K562 (cell line): ENCODE measurements around the gene BTN3A1. TPM values are rescaled to one million over a fixed set of nuclear protein-coding genes. Genes with fewer than 3 reads are reported as not detected.
"Not testable (repeated sequence)": the region's sequence is repeated elsewhere in the genome, so short reads cannot be mapped to it uniquely, and the experiment has no call there.

Source experiments
- ATAC-seq: fragments of 200-7000 bp; cut with Tn5 transposase; 3 replicates; pipeline ENCODE4 v1.9.1; 2020; ENCODE audit warnings: moderate library complexity
- BruUV-seq: library from RNA; stranded (reverse); fragments of 400-500 nt; replicated peaks from 2 replicates; lab custom pipeline; 2021; lab: Mats Ljungman, UMichigan
- CTCF ChIA-PET: fragments of 300-600 bp; formaldehyde crosslinking; extraction: SDS; loops from one replicate; lab custom pipeline; 2021; ENCODE audit warnings: low intra/inter-chr PET ratio; lab: Yijun Ruan, JAX
- POLR2A ChIA-PET: fragments of 300-600, 350-650 bp; sonication (Branson Sonifier 250); formaldehyde crosslinking; extraction: SDS; loops from one replicate; lab custom pipeline; 2021; ENCODE audit warnings: antibody characterized with exemption, inconsistent platforms; lab: Yijun Ruan, JAX
- DNase-seq, 4 experiments: peaks; one replicate each; pipeline versions ENCODE4 v3.0.0 to v3.0.0-alpha.2; 2011 to 2018; ENCODE audit warnings: low spot score in 3 of 4, mixed read lengths in 3 of 4; ENCODE audit errors: extremely low read depth in 1 of 4
- FAIRE-seq: peaks from 2 replicates; lab custom pipeline; 2011; peaks lifted over from hg19 to GRCh38; lab: Jason Lieb, UNC
- H2AFZ ChIP-seq: 2 replicates; pipeline ENCODE4 v1.6.0; 2011; ENCODE audit warnings: low read depth, low read length, control low read depth, inconsistent platforms
- H3K27ac ChIP-seq: fragments of 200-600 bp; 3 replicates; pipeline ENCODE4 v1.8.0; 2011; ENCODE audit warnings: low read depth, mild to moderate bottlenecking, control low read depth, inconsistent platforms, low read length, moderate library complexity, mixed read lengths; ENCODE audit errors: extremely low read depth
- H3K27me3 ChIP-seq, 2 experiments: fragments of 300-600 bp in 1 of 2; 2 replicates in 1 of 2; 3 replicates in 1 of 2; pipeline versions ENCODE4 v1.6.0 to v1.8.0; 2011; ENCODE audit warnings: inconsistent platforms in 2 of 2, low read length in 2 of 2, mild to moderate bottlenecking in 1 of 2, mixed read lengths in 1 of 2, moderate library complexity in 1 of 2; ENCODE audit not compliant: control insufficient read depth in 2 of 2, insufficient read depth in 2 of 2
- H3K36me3 ChIP-seq: fragments of 300-600 bp; 3 replicates; pipeline ENCODE4 v1.8.0; 2011; ENCODE audit warnings: mild to moderate bottlenecking, low read length, inconsistent platforms; ENCODE audit not compliant: control insufficient read depth, insufficient read depth
- H3K4me1 ChIP-seq, 2 experiments: fragments of 200-600 bp in 1 of 2; replicated peaks in 1 of 2; 2 replicates in 1 of 2; 3 replicates in 1 of 2; pipeline versions ENCODE4 v1.5.1 to v1.8.0; 2011; ENCODE audit warnings: inconsistent platforms in 2 of 2, low read length in 2 of 2, mild to moderate bottlenecking in 1 of 2, mixed read lengths in 1 of 2, moderate library complexity in 1 of 2; ENCODE audit not compliant: control insufficient read depth in 2 of 2, insufficient read depth in 2 of 2
- H3K4me2 ChIP-seq: 2 replicates; pipeline ENCODE4 v1.6.1; 2011; ENCODE audit warnings: low read length, control low read depth, inconsistent platforms, mixed read lengths; ENCODE audit not compliant: insufficient read depth
- H3K4me3 ChIP-seq: fragments of 200-600 bp; sonication (generic), shearing (Covaris generic); 2 replicates; pipeline ENCODE4 v1.5.1; 2016; ENCODE audit warnings: control low read depth, inconsistent platforms
- H3K79me2 ChIP-seq: fragments of 200-600 bp; 3 replicates; pipeline ENCODE4 v1.8.0; 2011; ENCODE audit warnings: low read length, inconsistent platforms; ENCODE audit not compliant: control insufficient read depth, insufficient read depth
- H3K9ac ChIP-seq, 2 experiments: 2 replicates each; pipeline versions ENCODE4 v1.6.0 to v1.6.1; 2011; ENCODE audit warnings: low read depth in 2 of 2, low read length in 2 of 2, control low read depth in 1 of 2, inconsistent platforms in 1 of 2, mild to moderate bottlenecking in 1 of 2, mixed read lengths in 1 of 2; ENCODE audit not compliant: insufficient read depth in 1 of 2
- H3K9me1 ChIP-seq: one replicate; pipeline ENCODE4 v1.6.0; 2011; ENCODE audit warnings: inconsistent platforms, mild to moderate bottlenecking, low read length, moderate library complexity; ENCODE audit not compliant: control insufficient read depth, insufficient read depth
- H3K9me3 ChIP-seq: replicated peaks from 2 replicates; pipeline ENCODE4 v1.5.1; 2011; ENCODE audit warnings: low read depth, low read length, inconsistent platforms; ENCODE audit not compliant: control insufficient read depth, insufficient read depth
- H4K20me1 ChIP-seq: replicated peaks from 2 replicates; pipeline ENCODE4 v1.6.1; 2011; ENCODE audit warnings: low read length, inconsistent platforms, mixed read lengths; ENCODE audit not compliant: control insufficient read depth, insufficient read depth
- ARNT ChIP-seq, 2 experiments: fragments of 450-650 bp; IDR thresholded peaks; 2 replicates each; pipeline ENCODE4 v1.6.1; 2016; ENCODE audit warnings: mild to moderate bottlenecking in 1 of 2
- CBX1 ChIP-seq: sonication (generic); IDR thresholded peaks from 2 replicates; pipeline ENCODE4 v1.6.1; 2016; ENCODE audit warnings: antibody characterized with exemption, low read depth, mild to moderate bottlenecking
- CBX3 ChIP-seq, 2 experiments: IDR thresholded peaks; 1 replicate in 1 of 2; 2 replicates in 1 of 2; pipeline ENCODE4 v1.6.1; 2012; ENCODE audit warnings: inconsistent platforms in 2 of 2, low read length in 2 of 2, borderline replicate concordance in 1 of 2, control low read depth in 1 of 2
- CBX5 ChIP-seq: IDR thresholded peaks from 2 replicates; pipeline ENCODE4 v1.6.1; 2014; ENCODE audit warnings: low read depth, borderline replicate concordance
- HLTF ChIP-seq: fragments of 450-650 bp; IDR thresholded peaks from 2 replicates; pipeline ENCODE4 v1.6.1; 2016
- TRIM24 ChIP-seq, 2 experiments: fragments of 450-650 bp; IDR thresholded peaks; 2 replicates each; pipeline ENCODE4 v1.6.1; 2016
- TRIM28 ChIP-seq: fragments of 450-650 bp; IDR thresholded peaks from 2 replicates; pipeline ENCODE4 v1.6.1; 2017
- ZFP36 ChIP-seq: fragments of 150-350 bp; IDR thresholded peaks from 2 replicates; pipeline ENCODE4 v1.6.1; 2018; ENCODE audit warnings: low read length, low read depth; ENCODE audit not compliant: partially characterized antibody
- WGBS: fragments of 100-300 bp; shearing (Covaris generic); methylation state at CpG from one replicate; pipeline ENCODE4 v1.1.6; 2016; ENCODE audit warnings: low coverage, mixed read lengths; ENCODE audit not compliant: insufficient coverage; ENCODE audit errors: missing lambda C conversion rate; 5-methylcytosine and 5-hydroxymethylcytosine counted together
- in situ Hi-C: fragments of 300-500 bp; cut with MboI; formaldehyde crosslinking; loops from 4 replicates; pipeline ENCODE4 v1.15.0; 2018; ENCODE audit warnings: inconsistent platforms, mixed read lengths
- intact Hi-C: fragments of 100-400 bp; cut with micrococcal nuclease; formaldehyde crosslinking; loops from 2 replicates; pipeline ENCODE4 v1.14.2; 2022
- polyA plus RNA-seq, 8 experiments: library from polyadenylated mRNA; depleted of rRNA in 4 of 8; stranded (reverse) in 5 of 8; unstranded in 3 of 8; fragments of >200 nt; fragmentation: Nextera tagmentation in 2 of 8; fragmentation: Illumina TruSeq in 1 of 8; extraction: Ambion mirVana in 2 of 8; extraction: Trizol in 1 of 8; gene quantifications; 2 replicates each; pipeline versions ENCODE4 v1.2.1 to v1.2.3, GENCODE V29; 2011 to 2014; ENCODE audit warnings: inconsistent platforms in 1 of 8, missing spikeins in 1 of 8
- total RNA-seq, 7 experiments: library from RNA; depleted of rRNA in 6 of 7; stranded (reverse); fragments of >200 nt in 6 of 7; fragmentation: Illumina TruSeq in 2 of 7; extraction: Trizol in 2 of 7; gene quantifications; 2 replicates each; pipeline versions ENCODE4 v1.2.1 to v1.2.3, GENCODE V29; 2011 to 2021; ENCODE audit warnings: low replicate concordance in 1 of 7
- TF ChIP-seq, protein P1 (sequence below): fragments of 450-650 bp; IDR thresholded peaks from 2 replicates; pipeline ENCODE4 v1.6.1; 2018; ENCODE audit warnings: mild to moderate bottlenecking, low read depth; ENCODE audit not compliant: partially characterized antibody
- TF ChIP-seq, protein P2 (sequence below): fragments of 250-450 bp; sonication (Bioruptor Pico); IDR thresholded peaks from 2 replicates; pipeline ENCODE4 v1.5.1; 2021; ENCODE audit warnings: mild to moderate bottlenecking

Gene BTN3A1
- total and polyA plus RNA-seq, 9 of the 15 experiments (the other 6 are each of a cell fraction or from before 2014, with no cell fraction given), result 0.84 to 8.5 (median 3.9) TPM

DNA sequence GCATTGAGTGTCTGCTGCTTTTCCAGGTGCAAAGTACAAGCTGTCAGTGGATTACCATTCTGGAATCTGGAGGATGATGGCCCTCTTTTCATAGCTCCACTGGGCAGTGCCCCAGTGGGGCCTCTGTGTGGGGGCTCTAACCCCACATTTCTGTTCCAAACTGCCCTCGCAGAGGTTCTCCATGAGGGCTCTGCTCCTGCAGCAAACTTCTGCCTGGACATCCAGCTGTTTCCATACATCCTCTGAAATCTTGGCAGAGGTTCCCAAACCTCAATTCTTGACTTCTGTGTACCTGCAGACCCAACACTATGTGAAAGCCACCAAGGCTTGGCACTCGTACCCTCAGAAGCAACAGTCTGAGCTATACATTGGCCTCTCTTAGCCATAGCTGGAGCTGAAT is 16.0 kb downstream of the BTN3A1 start:
- ATAC-seq, H3K27me3 ChIP-seq, H3K4me3 ChIP-seq, H3K9ac ChIP-seq, H3K27ac ChIP-seq, H3K79me2 ChIP-seq, H2AFZ ChIP-seq, H3K4me2 ChIP-seq, H3K36me3 ChIP-seq, H3K9me3 ChIP-seq, DNase-seq, H3K9me1 ChIP-seq, CTCF ChIA-PET, H4K20me1 ChIP-seq, in situ Hi-C loops, intact Hi-C loops, FAIRE-seq, BruUV-seq: not testable (repeated sequence)
- TF ChIP-seq ZFP36 (peak; percentile 33), TRIM24 (IDR thresholded peaks at IDR 0.05) (0 out of 4 replicates have a peak, but pooled peaks of 1 of the 2 experiments have one; percentile 35), CBX1 (peak; percentile 72; the same call in 1 of the 2 replicates), ARNT (IDR thresholded peaks at IDR 0.05) (0 out of 4 replicates have a peak, but pooled peaks of 1 of the 2 experiments have one; percentile 25), TRIM28 (peak; percentile 92), HLTF (0 out of 2 replicates have a peak, but pooled peaks have one; percentile 21), CBX3 (IDR thresholded peaks at IDR 0.05; ENCODE audit: borderline replicate concordance in 1 of 2, low read length in 2 of 2) (peak in 1 of 2 experiments; percentile 36; a peak in 1 of 3 replicates), CBX5 (peak; percentile 93)
- TF ChIP-seq, protein P1, sequence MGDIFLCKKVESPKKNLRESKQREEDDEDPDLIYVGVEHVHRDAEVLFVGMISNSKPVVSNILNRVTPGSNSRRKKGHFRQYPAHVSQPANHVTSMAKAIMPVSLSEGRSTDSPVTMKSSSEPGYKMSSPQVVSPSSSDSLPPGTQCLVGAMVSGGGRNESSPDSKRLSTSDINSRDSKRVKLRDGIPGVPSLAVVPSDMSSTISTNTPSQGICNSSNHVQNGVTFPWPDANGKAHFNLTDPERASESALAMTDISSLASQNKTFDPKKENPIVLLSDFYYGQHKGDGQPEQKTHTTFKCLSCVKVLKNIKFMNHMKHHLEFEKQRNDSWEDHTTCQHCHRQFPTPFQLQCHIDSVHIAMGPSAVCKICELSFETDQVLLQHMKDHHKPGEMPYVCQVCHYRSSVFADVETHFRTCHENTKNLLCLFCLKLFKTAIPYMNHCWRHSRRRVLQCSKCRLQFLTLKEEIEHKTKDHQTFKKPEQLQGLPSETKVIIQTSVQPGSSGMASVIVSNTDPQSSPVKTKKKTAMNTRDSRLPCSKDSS, result peak; percentile 75
- TF ChIP-seq, protein P2, sequence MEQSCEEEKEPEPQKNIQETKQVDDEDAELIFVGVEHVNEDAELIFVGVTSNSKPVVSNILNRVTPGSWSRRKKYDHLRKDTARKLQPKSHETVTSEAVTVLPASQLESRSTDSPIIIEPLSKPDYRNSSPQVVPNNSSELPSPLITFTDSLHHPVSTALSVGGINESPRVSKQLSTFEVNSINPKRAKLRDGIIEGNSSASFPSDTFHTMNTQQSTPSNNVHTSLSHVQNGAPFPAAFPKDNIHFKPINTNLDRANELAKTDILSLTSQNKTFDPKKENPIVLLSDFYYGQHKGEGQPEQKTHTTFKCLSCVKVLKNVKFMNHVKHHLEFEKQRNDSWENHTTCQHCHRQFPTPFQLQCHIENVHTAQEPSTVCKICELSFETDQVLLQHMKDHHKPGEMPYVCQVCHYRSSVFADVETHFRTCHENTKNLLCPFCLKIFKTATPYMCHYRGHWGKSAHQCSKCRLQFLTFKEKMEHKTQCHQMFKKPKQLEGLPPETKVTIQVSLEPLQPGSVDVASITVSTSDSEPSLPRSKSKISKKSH (CRISPR knock-in tag), result 0 out of 2 replicates have a peak, but pooled peaks have one; percentile 45
- POLR2A ChIA-PET, result interaction anchor here (0.6 kb wide), 1 partner anchor 785 kb away, joined by 3 read pairs; no protein-coding TSS in a partner anchor
- peaks cover 13 to 17% of the 10 kb centered on the region in 2 experiments; a peak in 4 of 5 replicates for H3K4me1 ChIP-seq
- WGBS, result 48% methylated on average over 2 of the region's 2 CpGs

DNA sequence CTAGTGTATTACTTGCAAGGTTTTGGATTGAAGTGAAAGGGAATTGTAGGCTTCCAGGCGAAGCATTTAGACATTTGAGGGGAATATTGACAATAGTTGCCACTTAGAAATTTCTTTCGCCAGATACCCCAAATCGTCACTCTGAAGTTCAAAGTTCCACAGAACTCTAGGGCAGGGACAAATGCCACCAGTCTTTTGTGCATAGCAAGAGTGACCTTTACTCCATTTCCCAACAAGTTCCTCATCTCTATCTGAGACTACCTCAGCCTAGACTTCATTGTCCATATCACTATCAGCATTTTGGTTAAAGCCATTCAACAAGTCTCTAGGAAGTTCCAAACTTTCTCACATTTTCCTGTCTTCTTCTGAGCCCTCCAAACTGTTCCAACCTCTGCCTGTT is 16.7 kb downstream of the BTN3A1 start:
- H3K36me3 ChIP-seq, intact Hi-C loops, ATAC-seq, H3K27ac ChIP-seq, FAIRE-seq, DNase-seq, in situ Hi-C loops, H3K9me3 ChIP-seq, H3K79me2 ChIP-seq, H4K20me1 ChIP-seq, H2AFZ ChIP-seq, BruUV-seq, CTCF ChIA-PET, POLR2A ChIA-PET, H3K4me3 ChIP-seq, H3K9ac ChIP-seq, H3K27me3 ChIP-seq, H3K4me2 ChIP-seq, H3K9me1 ChIP-seq: not testable (repeated sequence)
- WGBS, result 46% methylated on average over 3 of the region's 3 CpGs
- peaks cover 15 to 17% of the 10 kb centered on the region in 2 experiments; a peak in 4 of 5 replicates for H3K4me1 ChIP-seq
